HEK293 (cell line): ENCODE results near the gene FAM43A.

ENCODE experiments used
- HIC1 ChIP-seq: fragments of 450-650 bp; formaldehyde crosslinking; IDR thresholded peaks from 2 replicates; pipeline ENCODE4 v1.5.1; 2016; ENCODE audit warnings: missing biosample characterization, missing genetic modification characterization
- KLF8 ChIP-seq: fragments of 450-650 bp; formaldehyde crosslinking; IDR thresholded peaks from 2 replicates; pipeline ENCODE4 v1.5.1; 2016; ENCODE audit warnings: missing biosample characterization, missing genetic modification characterization
- TRIM28 ChIP-seq: IDR thresholded peaks from 2 replicates; pipeline ENCODE4 v1.6.1; 2011; ENCODE audit warnings: low read length, control low read depth, borderline replicate concordance
- YY1 ChIP-seq: fragments of 450-650 bp; formaldehyde crosslinking; IDR thresholded peaks from 2 replicates; pipeline ENCODE4 v1.5.1; 2018; ENCODE audit warnings: missing biosample characterization, missing genetic modification characterization
- YY2 ChIP-seq: fragments of 450-650 bp; formaldehyde crosslinking; IDR thresholded peaks from 2 replicates; pipeline ENCODE4 v1.5.1; 2016; ENCODE audit warnings: missing biosample characterization, missing genetic modification characterization
- ZBTB11 ChIP-seq: fragments of 450-650 bp; formaldehyde crosslinking; conservative IDR thresholded peaks from 2 replicates; pipeline ENCODE4 v1.5.1; 2016; ENCODE audit warnings: low read depth, missing biosample characterization, missing genetic modification characterization
- ZBTB26 ChIP-seq: fragments of 450-650 bp; formaldehyde crosslinking; optimal IDR thresholded peaks from 2 replicates; pipeline ENCODE3; 2016; ENCODE audit warnings: missing biosample characterization, mild to moderate bottlenecking, missing genetic modification characterization
- ZEB2 ChIP-seq: fragments of 450-650 bp; formaldehyde crosslinking; IDR thresholded peaks from 2 replicates; pipeline ENCODE4 v1.5.1; 2016; ENCODE audit warnings: missing biosample characterization, missing genetic modification characterization
- ZFP3 ChIP-seq: fragments of 450-650 bp; formaldehyde crosslinking; IDR thresholded peaks from 2 replicates; pipeline ENCODE4 v1.5.1; 2016; ENCODE audit warnings: low read depth, missing biosample characterization, missing genetic modification characterization
- ZNF121 ChIP-seq: fragments of 450-650 bp; formaldehyde crosslinking; IDR thresholded peaks from 2 replicates; pipeline ENCODE4 v1.5.1; 2016; ENCODE audit warnings: missing biosample characterization, missing genetic modification characterization
- ZNF18 ChIP-seq: fragments of 450-650 bp; formaldehyde crosslinking; IDR thresholded peaks from 2 replicates; pipeline ENCODE4 v1.5.1; 2016; ENCODE audit warnings: missing biosample characterization, missing genetic modification characterization
- ZNF184 ChIP-seq: fragments of 450-650 bp; IDR thresholded peaks from 2 replicates; pipeline ENCODE4 v1.5.1; 2018; ENCODE audit warnings: missing biosample characterization, mild to moderate bottlenecking, missing genetic modification characterization
- ZNF202 ChIP-seq: fragments of 450-650 bp; formaldehyde crosslinking; IDR thresholded peaks from 2 replicates; pipeline ENCODE4 v1.5.1; 2016; ENCODE audit warnings: missing biosample characterization, missing genetic modification characterization, borderline replicate concordance
- ZNF214 ChIP-seq: fragments of 450-650 bp; formaldehyde crosslinking; IDR thresholded peaks from 2 replicates; pipeline ENCODE4 v1.5.1; 2017; ENCODE audit warnings: missing biosample characterization, mild to moderate bottlenecking, missing genetic modification characterization, borderline replicate concordance
- ZNF292 ChIP-seq: fragments of 450-650 bp; formaldehyde crosslinking; IDR thresholded peaks from 2 replicates; pipeline ENCODE4 v1.5.1; 2016; ENCODE audit warnings: low read depth, missing biosample characterization, missing genetic modification characterization, borderline replicate concordance
- ZNF366 ChIP-seq: fragments of 450-650 bp; formaldehyde crosslinking; conservative IDR thresholded peaks from 2 replicates; pipeline ENCODE4 v1.5.1; 2016; ENCODE audit warnings: missing biosample characterization, missing genetic modification characterization
- ZNF488 ChIP-seq: fragments of 450-650 bp; formaldehyde crosslinking; IDR thresholded peaks from 2 replicates; pipeline ENCODE4 v1.5.1; 2016; ENCODE audit warnings: missing biosample characterization, missing genetic modification characterization
- ZNF513 ChIP-seq: fragments of 450-650 bp; IDR thresholded peaks from 2 replicates; pipeline ENCODE4 v1.5.1; 2018; ENCODE audit warnings: missing biosample characterization, missing genetic modification characterization
- ZNF530 ChIP-seq: fragments of 450-650 bp; formaldehyde crosslinking; IDR thresholded peaks from 2 replicates; pipeline ENCODE4 v1.5.1; 2016; ENCODE audit warnings: low read depth, missing biosample characterization, missing genetic modification characterization
- ZNF600 ChIP-seq: fragments of 450-650 bp; formaldehyde crosslinking; IDR thresholded peaks from 2 replicates; pipeline ENCODE4 v1.5.1; 2016; ENCODE audit warnings: missing biosample characterization, missing genetic modification characterization
- ZNF610 ChIP-seq: fragments of 450-650 bp; formaldehyde crosslinking; IDR thresholded peaks from 2 replicates; pipeline ENCODE4 v1.5.1; 2016; ENCODE audit warnings: missing biosample characterization, missing genetic modification characterization, borderline replicate concordance
- ZNF626 ChIP-seq: fragments of 450-650 bp; sonication (Bioruptor Pico); formaldehyde crosslinking; IDR thresholded peaks from 2 replicates; pipeline ENCODE4 v1.5.1; 2018; ENCODE audit warnings: missing biosample characterization, missing genetic modification characterization, inconsistent platforms
- ZNF654 ChIP-seq: fragments of 450-650 bp; formaldehyde crosslinking; IDR thresholded peaks from 2 replicates; pipeline ENCODE4 v1.5.1; 2016; ENCODE audit warnings: low read depth, missing biosample characterization, missing genetic modification characterization
- ZNF660 ChIP-seq: fragments of 450-650 bp; IDR thresholded peaks from 2 replicates; pipeline ENCODE4 v1.5.1; 2018; ENCODE audit warnings: missing biosample characterization, mild to moderate bottlenecking, missing genetic modification characterization
- ZNF830 ChIP-seq: fragments of 450-650 bp; IDR thresholded peaks from 2 replicates; pipeline ENCODE4 v1.5.0; 2018; ENCODE audit warnings: missing biosample characterization, missing genetic modification characterization, low read depth, mild to moderate bottlenecking, moderate library complexity
- ZSCAN23 ChIP-seq: fragments of 450-650 bp; formaldehyde crosslinking; IDR thresholded peaks from 2 replicates; pipeline ENCODE4 v1.5.1; 2016; ENCODE audit warnings: missing biosample characterization, missing genetic modification characterization

The FAM43A gene

GRCh38 chr3:194671900-194672808 lies 13.5 kb upstream of the FAM43A start, which contains the start of gene LSG1 (continued):
- TF ChIP-seq ZBTB11 = peak; percentile 99
- no peak; the same call in 1 of the 2 replicates for TF ChIP-seq ZNF184 (tag by site-specific recombination)
- TF ChIP-seq ZNF830 = no peak
- TF ChIP-seq ZNF660 (tag by site-specific recombination) = peak; percentile 99
- TF ChIP-seq ZBTB26 (tag by site-specific recombination) = peak; percentile 45
- TF ChIP-seq ZNF292 = no peak
- no peak for TF ChIP-seq ZNF202 (tag by site-specific recombination)
- no peak for TF ChIP-seq ZNF530 (tag by site-specific recombination)
- TF ChIP-seq ZEB2 (tag by site-specific recombination) = peak; percentile 78
- TF ChIP-seq ZNF654 (tag by site-specific recombination) = peak; percentile 22; the same call in 1 of the 2 replicates
- peak; percentile 95 for TF ChIP-seq YY2 (tag by site-specific recombination)
- 0 out of 2 replicates have a peak, but pooled peaks have one; percentile 37 for TF ChIP-seq ZNF18 (tag by site-specific recombination)
- TF ChIP-seq ZNF626 (tag by site-specific recombination) = peak; percentile 75; the same call in 1 of the 2 replicates
- no peak for TF ChIP-seq HIC1 (tag by site-specific recombination)
- TF ChIP-seq YY1 (tag by site-specific recombination) = peak; percentile 98
- no peak for TF ChIP-seq ZNF488 (tag by site-specific recombination)
- peak; percentile 89; the same call in 1 of the 2 replicates for TF ChIP-seq TRIM28
- TF ChIP-seq ZNF610 (tag by site-specific recombination) = peak; percentile 70; the same call in 1 of the 2 replicates
- TF ChIP-seq ZSCAN23 (tag by site-specific recombination) = 0 out of 2 replicates have a peak, but pooled peaks have one; percentile 36
- TF ChIP-seq ZNF214 (tag by site-specific recombination) = no peak
- peak; percentile 33; the same call in 1 of the 2 replicates for TF ChIP-seq ZNF600
- 0 out of 2 replicates have a peak, but pooled peaks have one; percentile 11 for TF ChIP-seq ZNF121 (tag by site-specific recombination)
- TF ChIP-seq KLF8 (tag by site-specific recombination) = peak; percentile 95
- TF ChIP-seq ZFP3 (tag by site-specific recombination) = peak; percentile 66
- no peak for TF ChIP-seq ZNF513 (tag by site-specific recombination)
- TF ChIP-seq ZNF366 = peak; percentile 33; the same call in 1 of the 2 replicates
